IPS DF 4.7 (cell line): ENCODE data around the gene NEAT1.
A peak's percentile ranks its signal among the peaks of the same experiment; 100 is the strongest.
"Not testable (repeated sequence)": the region's sequence is repeated elsewhere in the genome, so short reads cannot be mapped to it uniquely, and the experiment has no call there.

Experiments used
- DNase-seq: peaks from one replicate; pipeline ENCODE4 v3.0.0-alpha.2; 2013; ENCODE audit warnings: low spot score; ENCODE audit errors: extremely low read depth

Gene NEAT1

GRCh38 chr11:65404638-65405339, 17.8 kb upstream of the NEAT1 start:
- no peak for DNase-seq

- DNase-seq, result no peak
These were observed 11.5 kb upstream of the NEAT1 start for GRCh38 chr11:65410936-65411680.

- no peak for DNase-seq
These were observed 10.9 kb upstream of the NEAT1 start for GRCh38 chr11:65411681-65412070.

GRCh38 chr11:65412271-65413076, 10.1 kb upstream of the NEAT1 start:
- DNase-seq, result no peak

- DNase-seq, result not testable (repeated sequence)
These were observed 9.4 kb upstream of the NEAT1 start for GRCh38 chr11:65413077-65413664.

GRCh38 chr11:65414776-65415498, 7.7 kb upstream of the NEAT1 start:
- no peak for DNase-seq

- DNase-seq, result no peak
These were observed 6.9 kb upstream of the NEAT1 start for GRCh38 chr11:65415499-65416340.

GRCh38 chr11:65416341-65416824, 6.2 kb upstream of the NEAT1 start:
- DNase-seq, result no peak

DNA sequence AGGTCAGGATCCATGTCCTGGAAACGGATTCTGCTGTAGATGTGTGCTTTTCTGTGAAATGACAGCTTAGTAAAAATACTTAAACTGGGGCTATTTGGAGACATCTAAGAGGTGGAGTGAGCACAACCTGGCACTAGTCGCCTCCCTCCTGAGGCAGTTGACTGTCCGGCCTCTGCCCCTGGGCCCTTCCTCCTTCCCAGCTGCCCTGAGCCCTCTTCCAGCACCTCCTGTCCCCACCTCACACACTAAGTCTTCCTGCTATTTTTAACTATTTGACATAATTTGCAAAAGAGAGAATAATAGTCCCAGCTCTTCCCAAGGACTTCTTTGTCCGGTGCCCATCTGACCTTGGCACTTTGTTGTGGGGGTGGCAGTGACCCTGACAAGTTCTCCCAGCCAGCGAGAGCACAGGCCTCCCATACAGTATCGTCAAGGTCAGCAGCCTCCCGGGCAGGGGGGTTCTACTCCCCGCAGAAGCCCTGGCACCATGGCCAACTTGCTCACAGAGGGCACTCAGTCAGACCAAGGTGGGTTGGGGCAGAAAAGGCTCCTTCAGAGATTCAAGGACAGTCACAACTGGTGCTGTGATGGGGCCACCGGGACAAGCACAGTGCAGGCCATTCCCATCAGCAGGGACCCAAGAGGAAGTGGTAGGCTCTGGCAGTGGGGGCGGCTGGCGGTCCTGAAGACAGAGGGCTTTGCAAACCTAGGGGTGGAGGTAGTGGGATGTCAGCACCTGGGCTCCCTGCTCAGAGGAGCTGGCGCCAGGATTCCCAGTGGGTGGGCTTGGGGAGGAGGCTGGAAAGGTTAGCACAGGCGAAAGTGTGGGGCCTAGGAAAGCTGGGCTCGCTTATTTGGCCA, 5.5 kb upstream of the NEAT1 start:
- DNase-seq, result no peak

- no peak for DNase-seq
These were observed 4.7 kb upstream of the NEAT1 start for GRCh38 chr11:65417702-65418430.

- DNase-seq, result no peak
These were observed 4.2 kb upstream of the NEAT1 start for GRCh38 chr11:65418431-65418680.

DNA sequence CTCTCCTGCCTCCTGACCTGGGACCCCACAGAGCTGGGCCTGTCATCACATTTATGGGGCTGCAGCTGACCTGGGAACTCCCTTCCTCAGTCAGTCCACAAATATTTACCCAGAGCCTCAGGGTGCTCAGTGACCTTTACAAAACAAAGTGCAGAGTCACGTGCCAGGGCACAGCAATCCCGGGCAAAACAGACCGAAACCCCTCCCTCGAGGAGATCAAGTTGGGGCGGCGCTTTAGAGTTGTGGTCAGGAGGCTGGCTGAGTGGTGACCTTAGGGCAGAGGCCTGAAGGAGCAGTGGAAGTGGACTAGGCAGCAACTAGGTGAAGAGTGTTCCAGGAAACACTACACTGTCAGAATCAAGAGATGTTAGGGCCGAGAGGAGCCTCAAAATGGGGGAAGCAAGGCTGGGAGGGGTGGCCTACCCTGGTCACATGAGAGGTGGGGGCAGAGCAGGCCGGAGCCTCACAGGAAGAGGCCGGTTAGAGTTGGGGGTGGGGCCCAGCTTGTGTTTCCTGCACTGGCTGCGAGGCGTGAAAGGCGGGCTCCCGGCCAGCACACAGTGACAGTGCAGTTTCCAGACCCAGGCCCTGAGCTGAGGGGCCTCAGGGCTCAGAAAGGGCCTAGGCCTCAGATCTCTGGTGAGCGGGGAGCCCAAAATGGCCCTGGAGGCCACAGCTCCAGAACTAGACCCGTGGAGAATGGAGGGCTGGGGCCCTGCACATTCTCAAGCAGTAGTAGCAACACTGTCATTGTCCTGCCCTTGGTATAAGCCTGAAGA, 3.7 kb upstream of the NEAT1 start:
- peak; percentile 78 for DNase-seq

DNA sequence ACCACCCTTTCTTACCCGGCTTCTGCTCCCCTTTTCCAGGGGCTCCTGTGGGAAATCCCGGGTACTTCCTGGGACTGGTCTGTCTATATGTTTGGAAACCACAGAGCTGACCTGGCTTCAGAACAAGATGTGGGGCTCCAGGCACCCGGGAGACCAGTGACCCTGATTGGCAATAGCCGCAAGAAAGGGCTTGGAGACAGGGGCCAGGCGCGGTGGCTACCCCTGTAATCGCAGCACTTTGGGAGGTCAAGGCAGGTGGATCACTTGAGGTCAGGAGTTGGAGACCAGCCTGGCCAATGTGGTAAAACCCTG, 3.2 kb upstream of the NEAT1 start:
- no peak for DNase-seq

- DNase-seq, result no peak
These were observed 2.7 kb upstream of the NEAT1 start for GRCh38 chr11:65419772-65420481.

GRCh38 chr11:65420506-65420905, 2.1 kb upstream of the NEAT1 start:
- DNase-seq, result no peak

GRCh38 chr11:65420979-65421793, 1.4 kb upstream of the NEAT1 start:
- DNase-seq, result no peak
